Stimulated activated CD4-positive, alpha-beta T cell treated with anti-CD3 and anti-CD28 coated beads, Interleukin-4, amount 100 ng/mL, for 1 hour (primary cell): Measurements from ENCODE around the gene TGFB3.
"Not testable (repeated sequence)": the region's sequence is repeated elsewhere in the genome, so short reads cannot be mapped to it uniquely, and the experiment has no call there.

Experiments
- DNase-seq: peaks from one replicate; pipeline ENCODE4 v3.0.0-alpha.2; 2020

The TGFB3 gene

GRCh38 chr14:75981426-75982265, at the start of gene TGFB3:
TSS of gene TGFB3 (minus strand) at chr14:75981995. CDS start at chr14:75980893, 1,102 bp downstream.
- DNase-seq = peak; percentile 51

- DNase-seq = no peak
These were observed 42.6 kb upstream of the TGFB3 start for GRCh38 chr14:76024211-76024907.

GRCh38 chr14:76023757-76024156, 42.0 kb upstream of the TGFB3 start:
- no peak for DNase-seq

- DNase-seq = no peak
These were observed 41.2 kb upstream of the TGFB3 start for GRCh38 chr14:76022991-76023390.

- no peak for DNase-seq
These were observed 37.9 kb upstream of the TGFB3 start for GRCh38 chr14:76019676-76020075.

- DNase-seq = no peak
These were observed 33.9 kb upstream of the TGFB3 start for GRCh38 chr14:76015668-76016067.

GRCh38 chr14:76015191-76015590, 33.4 kb upstream of the TGFB3 start:
- DNase-seq = no peak

- DNase-seq = no peak
These were observed 30.6 kb upstream of the TGFB3 start for GRCh38 chr14:76012354-76012753.

- no peak for DNase-seq
These were observed 30.1 kb upstream of the TGFB3 start for GRCh38 chr14:76011930-76012329.

- not testable (repeated sequence) for DNase-seq
These were observed 27.8 kb upstream of the TGFB3 start for GRCh38 chr14:76009627-76010026.

GRCh38 chr14:76007852-76008251, 26.1 kb upstream of the TGFB3 start:
- no peak for DNase-seq

GRCh38 chr14:76007379-76007778, 25.6 kb upstream of the TGFB3 start:
- DNase-seq = no peak

- no peak for DNase-seq
These were observed 24.5 kb upstream of the TGFB3 start for GRCh38 chr14:76006253-76006652.

- DNase-seq = no peak
These were observed 20.6 kb upstream of the TGFB3 start for GRCh38 chr14:76002383-76002782.

GRCh38 chr14:75999511-76000190, 17.9 kb upstream of the TGFB3 start:
- DNase-seq = no peak

GRCh38 chr14:75996488-75996887, 14.7 kb upstream of the TGFB3 start:
- DNase-seq = no peak

- DNase-seq = no peak
These were observed 13.7 kb upstream of the TGFB3 start for GRCh38 chr14:75995372-75996041.

GRCh38 chr14:75993567-75994041, 11.8 kb upstream of the TGFB3 start:
- no peak for DNase-seq

- DNase-seq = no peak
These were observed 10.0 kb upstream of the TGFB3 start for GRCh38 chr14:75991753-75992152.

GRCh38 chr14:75990297-75990696, 8.5 kb upstream of the TGFB3 start:
- no peak for DNase-seq

- DNase-seq = no peak
These were observed 7.3 kb upstream of the TGFB3 start for GRCh38 chr14:75989134-75989533.

GRCh38 chr14:75987201-75987970, 5.6 kb upstream of the TGFB3 start:
- DNase-seq = no peak
